ENCODE data around the gene MYL6. TPM values are rescaled to one million over a fixed set of nuclear protein-coding genes. Genes with fewer than 3 reads are reported as not detected.

Gene MYL6
- total RNA-seq, 4 donors from 2014 or later, result 1,882 to 4,580 (median 2,293) TPM

DNA sequence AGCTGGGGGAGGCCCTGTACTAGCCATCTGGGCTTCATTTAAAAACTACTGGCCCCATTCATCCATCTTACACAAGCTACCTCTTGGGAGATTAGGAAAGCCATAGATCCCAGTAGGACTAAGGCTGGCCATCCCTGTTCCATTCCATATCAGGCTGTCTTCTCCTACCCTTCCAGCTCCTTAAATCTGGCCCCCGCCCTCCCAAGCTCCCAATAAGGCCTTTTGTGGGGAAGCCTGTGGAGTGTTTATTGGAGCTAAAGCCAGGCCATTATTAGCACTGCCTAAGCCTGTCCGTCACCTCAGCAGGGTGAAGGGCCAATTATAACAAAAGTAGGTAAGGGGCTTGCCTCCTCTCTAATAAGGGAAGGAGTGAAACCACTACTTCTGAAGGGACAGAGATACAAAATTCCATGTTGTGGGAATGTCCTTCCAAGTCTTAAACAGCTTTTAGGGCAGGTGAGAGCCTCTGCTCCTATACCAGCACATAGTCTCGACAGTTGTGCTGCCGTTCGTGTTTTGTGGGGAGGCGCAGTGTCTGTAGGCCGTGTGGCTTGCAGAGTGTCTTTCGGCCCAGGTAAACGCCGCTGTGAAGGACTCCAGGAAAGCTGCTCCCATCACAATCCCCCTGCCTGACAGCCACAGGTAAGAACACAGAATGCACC, 3.7 kb downstream of the MYL6 start:
- TF ChIP-seq, protein P1, sequence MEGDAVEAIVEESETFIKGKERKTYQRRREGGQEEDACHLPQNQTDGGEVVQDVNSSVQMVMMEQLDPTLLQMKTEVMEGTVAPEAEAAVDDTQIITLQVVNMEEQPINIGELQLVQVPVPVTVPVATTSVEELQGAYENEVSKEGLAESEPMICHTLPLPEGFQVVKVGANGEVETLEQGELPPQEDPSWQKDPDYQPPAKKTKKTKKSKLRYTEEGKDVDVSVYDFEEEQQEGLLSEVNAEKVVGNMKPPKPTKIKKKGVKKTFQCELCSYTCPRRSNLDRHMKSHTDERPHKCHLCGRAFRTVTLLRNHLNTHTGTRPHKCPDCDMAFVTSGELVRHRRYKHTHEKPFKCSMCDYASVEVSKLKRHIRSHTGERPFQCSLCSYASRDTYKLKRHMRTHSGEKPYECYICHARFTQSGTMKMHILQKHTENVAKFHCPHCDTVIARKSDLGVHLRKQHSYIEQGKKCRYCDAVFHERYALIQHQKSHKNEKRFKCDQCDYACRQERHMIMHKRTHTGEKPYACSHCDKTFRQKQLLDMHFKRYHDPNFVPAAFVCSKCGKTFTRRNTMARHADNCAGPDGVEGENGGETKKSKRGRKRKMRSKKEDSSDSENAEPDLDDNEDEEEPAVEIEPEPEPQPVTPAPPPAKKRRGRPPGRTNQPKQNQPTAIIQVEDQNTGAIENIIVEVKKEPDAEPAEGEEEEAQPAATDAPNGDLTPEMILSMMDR (IDR thresholded peaks at IDR 0.05; ENCODE audit: low read depth), result no peak

DNA sequence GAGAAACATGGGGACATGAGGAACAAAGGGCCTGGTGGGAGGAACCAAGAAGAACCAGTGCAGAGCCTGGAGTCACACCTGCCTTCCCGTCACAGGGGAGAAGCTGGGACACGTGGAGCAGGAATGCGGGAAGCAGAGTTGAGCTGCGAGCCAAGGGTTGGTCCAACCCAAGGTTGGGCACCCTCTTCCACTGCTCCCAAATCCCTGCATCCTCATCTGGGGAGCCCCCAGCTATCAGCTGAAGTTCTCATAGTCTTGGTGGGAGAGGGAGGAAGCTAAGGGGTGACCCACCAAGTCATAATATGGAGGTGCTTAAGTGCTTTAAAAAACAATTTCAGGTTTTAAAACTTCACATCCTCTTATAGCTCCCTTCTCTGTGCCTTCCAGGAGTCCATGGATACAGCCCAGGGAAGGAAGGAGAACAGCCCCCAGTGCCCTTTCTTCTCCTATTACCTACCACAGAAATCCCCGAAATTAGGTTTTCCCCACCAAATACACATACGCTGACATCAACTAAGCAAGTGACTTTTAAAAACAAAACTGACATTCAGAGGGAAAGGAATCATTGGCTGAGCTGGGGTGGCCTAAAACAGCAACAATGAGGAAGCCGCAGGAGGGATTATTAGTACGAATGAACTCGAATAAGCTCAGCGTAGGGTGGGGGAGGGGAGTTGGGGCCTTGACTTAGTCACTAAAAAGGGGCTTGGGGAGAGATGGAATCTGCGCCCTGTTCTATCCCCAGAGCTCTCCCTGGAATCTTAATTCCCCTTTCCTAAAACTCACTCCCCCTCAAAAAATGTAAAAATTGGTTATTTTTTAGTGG, 4.5 kb downstream of the MYL6 start:
- TF ChIP-seq, protein P1 (IDR thresholded peaks at IDR 0.05; ENCODE audit: low read depth), result no peak

DNA sequence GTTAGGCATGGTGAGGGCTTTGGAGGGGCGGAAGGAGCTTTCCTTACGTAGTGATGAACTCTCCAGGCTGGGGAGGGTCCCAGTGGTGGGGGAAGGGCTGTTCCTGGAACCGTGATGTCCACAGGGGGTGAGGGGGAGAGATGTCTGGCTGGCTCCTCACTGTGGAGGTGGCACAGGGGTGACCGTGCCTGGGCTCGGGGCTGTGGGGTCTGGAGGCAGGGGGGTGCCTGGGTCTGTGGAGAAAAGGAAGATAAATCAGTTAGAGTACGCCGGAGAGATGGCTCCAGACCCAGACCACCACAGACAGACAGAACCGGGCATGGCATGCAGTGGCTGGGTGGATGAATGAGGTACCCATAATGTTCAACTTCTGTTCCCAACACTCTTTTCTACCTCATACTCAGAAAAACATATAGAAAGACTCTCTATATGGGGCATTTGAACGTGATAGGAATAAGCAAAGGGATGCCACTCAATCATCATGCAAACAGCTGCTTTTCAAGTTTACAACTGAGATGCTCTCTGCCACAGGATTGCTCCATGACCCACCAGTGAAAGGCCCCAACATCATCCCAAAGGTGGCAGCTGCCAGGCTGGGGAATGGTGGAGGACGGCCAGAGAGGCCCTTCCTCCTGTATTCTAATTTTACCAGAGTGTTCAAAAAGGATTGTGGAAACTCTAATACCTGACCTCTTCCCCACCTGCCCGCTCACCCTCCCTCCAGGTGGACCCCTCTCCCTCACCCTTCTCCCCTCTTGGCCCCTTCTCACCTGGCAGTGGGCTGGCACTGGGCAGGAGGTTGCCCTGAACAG, 5.6 kb downstream of the MYL6 start:
- TF ChIP-seq, protein P1 (IDR thresholded peaks at IDR 0.05; ENCODE audit: low read depth), result no peak

DNA sequence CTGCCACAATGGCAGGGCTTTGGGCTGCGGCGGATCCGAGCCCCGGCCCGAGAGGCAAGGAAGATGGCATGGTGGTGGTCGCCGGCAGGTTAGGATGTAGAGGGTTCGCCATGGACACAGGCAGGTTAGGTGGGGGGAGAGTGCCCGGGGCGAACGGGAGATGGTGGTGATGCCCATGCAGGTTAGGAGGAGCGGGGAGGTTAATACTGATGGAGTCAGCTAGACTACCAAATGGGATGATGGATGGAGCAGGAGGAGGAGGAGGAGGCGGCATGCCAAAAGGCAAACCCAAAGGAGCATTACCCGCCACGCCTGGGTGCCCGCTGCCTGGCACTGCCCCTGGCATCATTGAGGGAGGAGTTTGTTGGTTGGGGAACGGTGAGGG, 6.2 kb downstream of the MYL6 start:
- TF ChIP-seq, protein P1 (IDR thresholded peaks at IDR 0.05; ENCODE audit: low read depth), result no peak

DNA sequence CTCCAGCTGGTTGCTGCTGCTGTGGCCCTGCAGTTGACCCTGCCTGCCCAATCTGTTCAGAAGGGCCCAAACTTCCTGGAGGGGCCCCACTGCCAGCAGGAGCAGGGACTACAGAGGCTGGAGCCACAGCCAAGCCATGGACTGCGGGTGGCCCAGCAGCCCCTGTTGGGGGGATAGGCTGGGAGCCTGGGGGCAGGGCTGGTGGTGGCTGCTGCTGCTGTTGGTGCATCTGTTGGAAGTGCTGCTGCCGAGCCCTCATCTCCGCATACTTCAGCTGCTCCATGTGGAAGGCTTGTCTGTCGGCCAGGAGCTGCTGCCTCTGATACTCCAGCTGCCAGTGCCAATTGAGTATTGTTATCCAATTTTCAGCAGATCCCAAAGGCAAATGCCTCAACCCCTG, 7.2 kb downstream of the MYL6 start:
- TF ChIP-seq, protein P1 (IDR thresholded peaks at IDR 0.05; ENCODE audit: low read depth), result no peak

DNA sequence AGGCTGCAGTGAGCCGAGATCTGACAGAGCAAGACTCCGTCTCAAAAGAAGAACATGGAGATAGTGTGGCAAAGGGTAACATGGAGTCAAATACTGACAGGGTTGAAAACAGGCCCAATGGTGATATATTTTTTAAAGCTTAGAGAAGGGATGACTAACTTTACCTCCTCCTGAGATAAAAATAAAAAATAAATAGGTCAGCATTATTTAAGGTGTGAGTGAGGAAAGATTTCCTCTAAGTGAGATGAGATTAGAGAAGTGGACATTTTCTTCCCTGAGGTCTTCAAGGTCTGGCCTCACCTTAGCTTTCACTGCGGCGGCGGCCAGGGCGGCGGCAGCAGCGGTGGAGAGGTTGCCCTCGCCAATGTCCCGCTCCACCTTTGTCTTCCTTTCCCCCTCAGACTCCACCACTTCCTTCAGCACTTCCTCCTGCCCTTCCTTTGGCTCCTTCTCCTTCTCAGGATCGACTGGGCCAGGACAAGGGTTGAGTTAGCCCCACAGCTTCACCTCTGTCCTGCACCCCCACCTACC, 11.1 kb downstream of the MYL6 start:
- TF ChIP-seq, protein P1 (IDR thresholded peaks at IDR 0.05; ENCODE audit: low read depth), result no peak
